Panc1 (cell line): Measurements from ENCODE around the gene C9orf43. TPM values are rescaled to one million over a fixed set of nuclear protein-coding genes. Genes with fewer than 3 reads are reported as not detected.

Experiments
- ATAC-seq: fragments of 200-7000 bp; cut with Tn5 transposase; 2 replicates; pipeline ENCODE4 v1.9.1; 2020; ENCODE audit warnings: mild to moderate bottlenecking, moderate library complexity
- BruUV-seq: library from RNA; stranded (reverse); fragments of 400-500 nt; replicated peaks from 2 replicates; lab custom pipeline; 2021; lab: Mats Ljungman, UMichigan
- CTCF ChIA-PET: fragments of 300-600 bp; sonication (Branson Sonifier 250); formaldehyde crosslinking; loops from one replicate; lab custom pipeline; 2022; ENCODE audit warnings: antibody characterized with exemption; lab: Charles Lee
- POLR2A ChIA-PET: fragments of 300-600 bp; sonication (Branson Sonifier 250); formaldehyde crosslinking; loops from one replicate; lab custom pipeline; 2022; ENCODE audit warnings: antibody characterized with exemption; lab: Charles Lee
- DNase-seq: peaks from one replicate; pipeline ENCODE4 v3.0.0-alpha.2; 2010; ENCODE audit warnings: low read depth, low spot score
- H3K27ac ChIP-seq: 2 replicates; pipeline ENCODE4 v1.5.1; 2011; ENCODE audit warnings: mild to moderate bottlenecking, low read length, inconsistent platforms
- H3K27me3 ChIP-seq: fragments of 200-500 bp; sonication (Bioruptor generic); 2 replicates; pipeline ENCODE4 v1.6.0; 2014; ENCODE audit warnings: low read length, inconsistent platforms; ENCODE audit not compliant: control insufficient read depth, insufficient read depth
- H3K36me3 ChIP-seq: fragments of 200-500 bp; sonication (Bioruptor generic); 2 replicates; pipeline ENCODE4 v1.5.1; 2014; ENCODE audit warnings: inconsistent platforms, mild to moderate bottlenecking, low read length, moderate library complexity; ENCODE audit not compliant: control insufficient read depth, insufficient read depth
- H3K4me1 ChIP-seq: 2 replicates; pipeline ENCODE4 v1.5.1; 2011; ENCODE audit warnings: inconsistent platforms, mild to moderate bottlenecking, low read length, moderate library complexity; ENCODE audit not compliant: control insufficient read depth, insufficient read depth
- H3K4me3 ChIP-seq, 2 experiments: 2 replicates each; pipeline ENCODE4 v1.5.1; 2011 to 2012; ENCODE audit warnings: low read depth in 2 of 2, low read length in 2 of 2, mild to moderate bottlenecking in 2 of 2, inconsistent platforms in 1 of 2, moderate library complexity in 1 of 2
- H3K9me3 ChIP-seq: fragments of 200-500 bp; sonication (Bioruptor generic); 2 replicates; pipeline ENCODE4 v1.5.1; 2014; ENCODE audit warnings: low read depth, mild to moderate bottlenecking, inconsistent platforms, low read length, moderate library complexity; ENCODE audit not compliant: control insufficient read depth, insufficient read depth
- POLR2AphosphoS5 ChIP-seq: IDR thresholded peaks from 2 replicates; pipeline ENCODE4 v1.6.1; 2012; ENCODE audit warnings: mild to moderate bottlenecking, low read depth, low read length, moderate library complexity
- REST ChIP-seq, 2 experiments: IDR thresholded peaks; 2 replicates each; pipeline ENCODE4 v1.6.1; 2011 to 2012; ENCODE audit warnings: low read depth in 2 of 2, control low read depth in 1 of 2, low read length in 1 of 2, mild to moderate bottlenecking in 1 of 2, moderate library complexity in 1 of 2; ENCODE audit not compliant: insufficient read depth in 1 of 2
- SIN3A ChIP-seq: IDR thresholded peaks from 2 replicates; pipeline ENCODE4 v1.6.1; 2012; ENCODE audit warnings: low read depth, mild to moderate bottlenecking, low read length, moderate library complexity, borderline replicate concordance; ENCODE audit not compliant: insufficient read depth
- TCF7L2 ChIP-seq: IDR thresholded peaks from 2 replicates; pipeline ENCODE4 v1.6.1; 2011; ENCODE audit warnings: mild to moderate bottlenecking, low read depth, low read length, inconsistent platforms
- in situ Hi-C: cut with HindIII; loops from 2 replicates; pipeline ENCODE4 v1.10.0; 2016; ENCODE audit warnings: low sequenced_read_pairs, low pct_unique_long_range_greater_than_20kb
- intact Hi-C: fragments of 100-400 bp; cut with micrococcal nuclease; formaldehyde crosslinking; loops from one replicate; pipeline ENCODE4 v1.10.0; 2022; ENCODE audit not compliant: unreplicated experiment
- total RNA-seq: library from RNA; stranded (reverse); gene quantifications from one replicate; pipeline ENCODE4 v1.2.1, GENCODE V29; 2021; ENCODE audit not compliant: unreplicated experiment
- TF ChIP-seq, protein P1 (sequence below): fragments of 450-650 bp; IDR thresholded peaks from 2 replicates; pipeline ENCODE4 v1.5.1; 2017; ENCODE audit warnings: mild to moderate bottlenecking

C9orf43 gene
- total RNA-seq, 1 experiment from 2014 or later = 1.2 TPM

- in situ Hi-C loops = no loop called here
- no peaks in the 10 kb centered on the region for H3K36me3 ChIP-seq
- H3K27ac ChIP-seq = no peak overlapping the region
- ChIA-PET CTCF (no interaction called here), POLR2A (no interaction called here)
- ATAC-seq = no peak
- H3K4me1 ChIP-seq = no peaks in the 10 kb centered on the region
- no TSS peak for BruUV-seq
- DNase-seq = no peak
- H3K27me3 ChIP-seq = no peaks in the 10 kb centered on the region
- H3K9me3 ChIP-seq = no peaks in the 10 kb centered on the region
- H3K4me3 ChIP-seq = no peak overlapping the region
- TF ChIP-seq SIN3A = no peak
- TF ChIP-seq TCF7L2 = no peak
- TF ChIP-seq, protein P1, sequence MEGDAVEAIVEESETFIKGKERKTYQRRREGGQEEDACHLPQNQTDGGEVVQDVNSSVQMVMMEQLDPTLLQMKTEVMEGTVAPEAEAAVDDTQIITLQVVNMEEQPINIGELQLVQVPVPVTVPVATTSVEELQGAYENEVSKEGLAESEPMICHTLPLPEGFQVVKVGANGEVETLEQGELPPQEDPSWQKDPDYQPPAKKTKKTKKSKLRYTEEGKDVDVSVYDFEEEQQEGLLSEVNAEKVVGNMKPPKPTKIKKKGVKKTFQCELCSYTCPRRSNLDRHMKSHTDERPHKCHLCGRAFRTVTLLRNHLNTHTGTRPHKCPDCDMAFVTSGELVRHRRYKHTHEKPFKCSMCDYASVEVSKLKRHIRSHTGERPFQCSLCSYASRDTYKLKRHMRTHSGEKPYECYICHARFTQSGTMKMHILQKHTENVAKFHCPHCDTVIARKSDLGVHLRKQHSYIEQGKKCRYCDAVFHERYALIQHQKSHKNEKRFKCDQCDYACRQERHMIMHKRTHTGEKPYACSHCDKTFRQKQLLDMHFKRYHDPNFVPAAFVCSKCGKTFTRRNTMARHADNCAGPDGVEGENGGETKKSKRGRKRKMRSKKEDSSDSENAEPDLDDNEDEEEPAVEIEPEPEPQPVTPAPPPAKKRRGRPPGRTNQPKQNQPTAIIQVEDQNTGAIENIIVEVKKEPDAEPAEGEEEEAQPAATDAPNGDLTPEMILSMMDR = no peak
- TF ChIP-seq REST (IDR thresholded peaks at IDR 0.05; ENCODE audit: insufficient read depth in 1 of 2, low read depth in 2 of 2, low read length in 1 of 2) = no peak
- TF ChIP-seq POLR2AphosphoS5 = no peak
- intact Hi-C loops = no loop called here
Measured at GRCh38 chr9:113476511-113476916, 66.0 kb downstream of the C9orf43 start.

GRCh38 chr9:113477058-113477457 is 66.5 kb downstream of the C9orf43 start:
- ATAC-seq (no peak), DNase-seq (no peak)
- H3K9me3 ChIP-seq = no peaks in the 10 kb centered on the region
- CTCF ChIA-PET = no interaction called here
- TF ChIP-seq REST (IDR thresholded peaks at IDR 0.05; ENCODE audit: insufficient read depth in 1 of 2, low read depth in 2 of 2, low read length in 1 of 2) (no peak), SIN3A (no peak), TCF7L2 (no peak), POLR2AphosphoS5 (no peak)
- TF ChIP-seq, protein P1 = no peak
- H3K4me1 ChIP-seq = no peaks in the 10 kb centered on the region
- H3K27me3 ChIP-seq = no peaks in the 10 kb centered on the region
- no TSS peak for BruUV-seq
- no peak overlapping the region for H3K27ac ChIP-seq
- POLR2A ChIA-PET = no interaction called here
- H3K36me3 ChIP-seq = no peaks in the 10 kb centered on the region
- H3K4me3 ChIP-seq = no peak overlapping the region
- in situ Hi-C loops (no loop called here), intact Hi-C loops (no loop called here)
